HEK293 (cell line): ENCODE measurements around the gene OR11H7.
"Not testable (repeated sequence)": the region's sequence is repeated elsewhere in the genome, so short reads cannot be mapped to it uniquely, and the experiment has no call there.

Source experiments
- CTCF ChIA-PET: fragments of 350-600 bp; formaldehyde crosslinking; extraction: SDS; loops from one replicate; lab custom pipeline; 2021; ENCODE audit warnings: antibody characterized with exemption; lab: Yijun Ruan, JAX
- POLR2A ChIA-PET: fragments of 300-600 bp; formaldehyde crosslinking; extraction: SDS; loops from one replicate; lab custom pipeline; 2020; ENCODE audit warnings: antibody characterized with exemption, inconsistent platforms; lab: Yijun Ruan, JAX
- H3K27ac ChIP-seq: fragments of 200-500 bp; sonication (Bioruptor generic); 2 replicates; pipeline ENCODE4 v1.5.1; 2014; ENCODE audit warnings: low read depth, low read length, control low read depth, inconsistent platforms; ENCODE audit errors: extremely low read depth
- H3K36me3 ChIP-seq, 2 experiments: fragments of 200-500 bp in 1 of 2; sonication (Bioruptor generic) in 1 of 2; 1 replicate in 1 of 2; 2 replicates in 1 of 2; pipeline ENCODE4 v1.5.1; 2014 to 2017; ENCODE audit warnings: inconsistent platforms in 2 of 2, low read length in 2 of 2; ENCODE audit not compliant: control insufficient read depth in 2 of 2, insufficient read depth in 1 of 2
- H3K4me1 ChIP-seq: fragments of 200-500 bp; sonication (Bioruptor generic); 2 replicates; pipeline ENCODE4 v1.5.1; 2014; ENCODE audit warnings: mild to moderate bottlenecking, low read length, inconsistent platforms; ENCODE audit not compliant: control insufficient read depth, insufficient read depth
- H3K4me3 ChIP-seq: 2 replicates; pipeline ENCODE4 v1.5.1; 2011; ENCODE audit warnings: low read depth, mild to moderate bottlenecking, control low read depth, low read length, moderate library complexity
- H3K9me3 ChIP-seq: fragments of 200-500 bp; sonication (Bioruptor generic); 2 replicates; pipeline ENCODE4 v1.5.1; 2014; ENCODE audit warnings: low read depth, low read length, inconsistent platforms; ENCODE audit not compliant: control insufficient read depth, insufficient read depth
- BCL11B ChIP-seq: fragments of 450-650 bp; formaldehyde crosslinking; IDR thresholded peaks from 2 replicates; pipeline ENCODE4 v1.5.1; 2016; ENCODE audit warnings: low read depth, missing biosample characterization, missing genetic modification characterization
- EGR2 ChIP-seq: fragments of 450-650 bp; formaldehyde crosslinking; IDR thresholded peaks from 2 replicates; pipeline ENCODE4 v1.5.1; 2016; ENCODE audit warnings: low read depth, missing biosample characterization, missing genetic modification characterization
- KLF17 ChIP-seq: fragments of 450-650 bp; formaldehyde crosslinking; IDR thresholded peaks from 2 replicates; pipeline ENCODE4 v1.5.1; 2016; ENCODE audit warnings: missing biosample characterization, missing genetic modification characterization
- KLF7 ChIP-seq: fragments of 450-650 bp; formaldehyde crosslinking; IDR thresholded peaks from 2 replicates; pipeline ENCODE4 v1.5.1; 2016; ENCODE audit warnings: missing biosample characterization, missing genetic modification characterization, borderline replicate concordance
- MYNN ChIP-seq: fragments of 450-650 bp; formaldehyde crosslinking; IDR thresholded peaks from 2 replicates; pipeline ENCODE4 v1.5.1; 2016; ENCODE audit warnings: missing biosample characterization, missing genetic modification characterization, borderline replicate concordance
- OVOL3 ChIP-seq: fragments of 450-650 bp; formaldehyde crosslinking; IDR thresholded peaks from 2 replicates; pipeline ENCODE4 v1.5.1; 2016; ENCODE audit warnings: missing biosample characterization, missing genetic modification characterization
- RBAK ChIP-seq: fragments of 450-650 bp; formaldehyde crosslinking; IDR thresholded peaks from 2 replicates; pipeline ENCODE4 v1.5.1; 2016; ENCODE audit warnings: missing biosample characterization, missing genetic modification characterization
- SALL2 ChIP-seq: fragments of 450-650 bp; formaldehyde crosslinking; IDR thresholded peaks from 2 replicates; pipeline ENCODE4 v1.5.0; 2017; ENCODE audit warnings: missing biosample characterization, mild to moderate bottlenecking, missing genetic modification characterization, borderline replicate concordance
- SP3 ChIP-seq: fragments of 450-650 bp; formaldehyde crosslinking; IDR thresholded peaks from 2 replicates; pipeline ENCODE4 v1.5.1; 2016; ENCODE audit warnings: missing biosample characterization, missing genetic modification characterization
- TCF7L2 ChIP-seq: IDR thresholded peaks from 2 replicates; pipeline ENCODE4 v1.6.1; 2011; ENCODE audit warnings: low read depth, mild to moderate bottlenecking, inconsistent platforms, low read length, moderate library complexity, borderline replicate concordance
- ZBTB11 ChIP-seq: fragments of 450-650 bp; formaldehyde crosslinking; conservative IDR thresholded peaks from 2 replicates; pipeline ENCODE4 v1.5.1; 2016; ENCODE audit warnings: low read depth, missing biosample characterization, missing genetic modification characterization
- ZBTB20 ChIP-seq: fragments of 450-650 bp; formaldehyde crosslinking; IDR thresholded peaks from 2 replicates; pipeline ENCODE4 v1.5.1; 2016; ENCODE audit warnings: missing biosample characterization, missing genetic modification characterization
- ZBTB7A ChIP-seq: fragments of 450-650 bp; formaldehyde crosslinking; IDR thresholded peaks from 2 replicates; pipeline ENCODE4 v1.5.1; 2016; ENCODE audit warnings: low read depth, missing biosample characterization, missing genetic modification characterization
- ZFHX2 ChIP-seq: fragments of 450-650 bp; formaldehyde crosslinking; conservative IDR thresholded peaks from 2 replicates; pipeline ENCODE4 v1.5.1; 2016; ENCODE audit warnings: missing biosample characterization, missing genetic modification characterization
- ZFP69B ChIP-seq: fragments of 450-650 bp; formaldehyde crosslinking; IDR thresholded peaks from 2 replicates; pipeline ENCODE4 v1.5.1; 2016; ENCODE audit warnings: missing biosample characterization, missing genetic modification characterization
- ZNF112 ChIP-seq: fragments of 450-650 bp; formaldehyde crosslinking; IDR thresholded peaks from 2 replicates; pipeline ENCODE4 v1.5.0; 2017; ENCODE audit warnings: missing biosample characterization, missing genetic modification characterization
- ZNF146 ChIP-seq: fragments of 450-650 bp; formaldehyde crosslinking; IDR thresholded peaks from 2 replicates; pipeline ENCODE4 v1.5.1; 2016; ENCODE audit warnings: missing biosample characterization, missing genetic modification characterization
- ZNF175 ChIP-seq: fragments of 450-650 bp; formaldehyde crosslinking; IDR thresholded peaks from 2 replicates; pipeline ENCODE4 v1.5.1; 2016; ENCODE audit warnings: missing biosample characterization, missing genetic modification characterization
- ZNF184 ChIP-seq: fragments of 450-650 bp; IDR thresholded peaks from 2 replicates; pipeline ENCODE4 v1.5.1; 2018; ENCODE audit warnings: missing biosample characterization, mild to moderate bottlenecking, missing genetic modification characterization
- ZNF202 ChIP-seq: fragments of 450-650 bp; formaldehyde crosslinking; IDR thresholded peaks from 2 replicates; pipeline ENCODE4 v1.5.1; 2016; ENCODE audit warnings: missing biosample characterization, missing genetic modification characterization, borderline replicate concordance
- ZNF354C ChIP-seq: fragments of 450-650 bp; formaldehyde crosslinking; IDR thresholded peaks from 2 replicates; pipeline ENCODE4 v1.5.1; 2016; ENCODE audit warnings: missing biosample characterization, missing genetic modification characterization, low read depth, borderline replicate concordance
- ZNF423 ChIP-seq: fragments of 450-650 bp; formaldehyde crosslinking; IDR thresholded peaks from 2 replicates; pipeline ENCODE4 v1.5.1; 2016; ENCODE audit warnings: missing biosample characterization, missing genetic modification characterization
- ZNF48 ChIP-seq: fragments of 450-650 bp; formaldehyde crosslinking; IDR thresholded peaks from 2 replicates; pipeline ENCODE4 v1.5.1; 2016; ENCODE audit warnings: missing biosample characterization, missing genetic modification characterization
- ZNF501 ChIP-seq: fragments of 450-650 bp; formaldehyde crosslinking; IDR thresholded peaks from 2 replicates; pipeline ENCODE4 v1.5.1; 2016; ENCODE audit warnings: missing biosample characterization, missing genetic modification characterization
- ZNF510 ChIP-seq: fragments of 450-650 bp; formaldehyde crosslinking; IDR thresholded peaks from 2 replicates; pipeline ENCODE4 v1.5.1; 2018; ENCODE audit warnings: mild to moderate bottlenecking, missing genetic modification characterization, missing biosample characterization; ENCODE audit not compliant: insufficient replicate concordance
- ZNF600 ChIP-seq: fragments of 450-650 bp; formaldehyde crosslinking; IDR thresholded peaks from 2 replicates; pipeline ENCODE4 v1.5.1; 2016; ENCODE audit warnings: missing biosample characterization, missing genetic modification characterization
- ZNF660 ChIP-seq: fragments of 450-650 bp; IDR thresholded peaks from 2 replicates; pipeline ENCODE4 v1.5.1; 2018; ENCODE audit warnings: missing biosample characterization, mild to moderate bottlenecking, missing genetic modification characterization

Gene OR11H7

GRCh38 chr14:20209595-20209994 lies 19.2 kb upstream of the OR11H7 start (continued):
- TF ChIP-seq EGR2 (tag by site-specific recombination) (no peak), ZNF660 (tag by site-specific recombination) (no peak)
- TF ChIP-seq, all 188 proteins: peak for 0

GRCh38 chr14:20212406-20212805 lies 16.4 kb upstream of the OR11H7 start:
- H3K36me3 ChIP-seq, H3K27ac ChIP-seq, H3K4me3 ChIP-seq, H3K4me1 ChIP-seq, H3K9me3 ChIP-seq, POLR2A ChIA-PET, CTCF ChIA-PET: not testable (repeated sequence)

- Histone ChIP-seq H3K4me1 (no peaks in the 10 kb centered on the region), H3K27ac (no peak overlapping the region), H3K4me3 (no peak overlapping the region), H3K9me3 (no peaks in the 10 kb centered on the region), H3K36me3 (no peaks in the 10 kb centered on the region)
- ChIA-PET POLR2A (no interaction called here), CTCF (no interaction called here)
- no peak for TF ChIP-seq ZNF501 (tag by site-specific recombination)
- no peak for TF ChIP-seq ZNF510
- no peak for TF ChIP-seq SALL2 (tag by site-specific recombination)
- no peak for TF ChIP-seq KLF17 (tag by site-specific recombination)
- no peak for TF ChIP-seq ZFHX2 (tag by site-specific recombination)
- no peak for TF ChIP-seq OVOL3 (tag by site-specific recombination)
- TF ChIP-seq ZNF146 = no peak
- TF ChIP-seq ZNF175 = no peak
- no peak for TF ChIP-seq SP3
- TF ChIP-seq ZBTB11 (tag by site-specific recombination) = no peak
- no peak for TF ChIP-seq ZNF600 (tag by site-specific recombination)
- no peak for TF ChIP-seq ZNF184
- TF ChIP-seq ZBTB7A (tag by site-specific recombination) = no peak
- TF ChIP-seq ZNF112 (tag by site-specific recombination) = no peak
- no peak for TF ChIP-seq KLF7 (tag by site-specific recombination)
- no peak for TF ChIP-seq TCF7L2
- no peak for TF ChIP-seq BCL11B (tag by site-specific recombination)
- TF ChIP-seq, all 188 proteins: peak for 0
Measured at GRCh38 chr14:20215196-20215595, 13.6 kb upstream of the OR11H7 start.

- ChIA-PET POLR2A (no interaction called here), CTCF (no interaction called here)
- no peak overlapping the region for H3K27ac ChIP-seq
- H3K4me1 ChIP-seq = no peaks in the 10 kb centered on the region
- no peak overlapping the region for H3K4me3 ChIP-seq
- no peaks in the 10 kb centered on the region for H3K36me3 ChIP-seq
- no peaks in the 10 kb centered on the region for H3K9me3 ChIP-seq
- TF ChIP-seq RBAK (tag by site-specific recombination) (no peak), ZNF423 (no peak), ZFP69B (tag by site-specific recombination) (no peak), ZBTB20 (tag by site-specific recombination) (no peak), ZNF48 (tag by site-specific recombination) (no peak), ZNF202 (no peak), MYNN (tag by site-specific recombination) (no peak), ZNF354C (tag by site-specific recombination) (no peak), ZNF501 (tag by site-specific recombination) (no peak), TCF7L2 (no peak)
Measured at GRCh38 chr14:20219033-20219432, 9.7 kb upstream of the OR11H7 start.
